OCI-LY1 (cell line): ENCODE results near the gene STK39.

Experiments used
- H2AFZ ChIP-seq: fragments of 200-600 bp; sonication (generic), shearing (Covaris generic); 2 replicates; pipeline ENCODE4 v1.6.0; 2014; ENCODE audit warnings: antibody characterized with exemption, mild to moderate bottlenecking, low read length
- H3F3A ChIP-seq: fragments of 200-600 bp; sonication (generic), shearing (Covaris generic); 2 replicates; pipeline ENCODE4 v1.6.0; 2014; ENCODE audit warnings: mild to moderate bottlenecking, antibody characterized with exemption, low read length, moderate library complexity; ENCODE audit not compliant: insufficient read depth
- H3K27ac ChIP-seq: fragments of 200-600 bp; sonication (generic); 2 replicates; pipeline ENCODE4 v1.5.1; 2014; ENCODE audit warnings: low read length, mixed run types, mild to moderate bottlenecking, low read depth; ENCODE audit not compliant: poor library complexity, severe bottlenecking
- H3K27me3 ChIP-seq: fragments of 200-600 bp; sonication (generic); 2 replicates; pipeline ENCODE4 v1.6.0; 2014; ENCODE audit warnings: antibody characterized with exemption, mild to moderate bottlenecking, low read length, moderate library complexity; ENCODE audit not compliant: insufficient read depth
- H3K36me3 ChIP-seq: fragments of 200-600 bp; sonication (generic); 2 replicates; pipeline ENCODE4 v1.6.1; 2014; ENCODE audit warnings: mild to moderate bottlenecking, antibody characterized with exemption, low read length, moderate library complexity, mixed read lengths; ENCODE audit not compliant: insufficient read depth
- H3K4me1 ChIP-seq: fragments of 200-600 bp; sonication (generic); 2 replicates; pipeline ENCODE4 v1.5.1; 2014; ENCODE audit warnings: mild to moderate bottlenecking, low read length, moderate library complexity; ENCODE audit not compliant: insufficient read depth, severe bottlenecking
- H3K4me2 ChIP-seq: fragments of 200-600 bp; sonication (generic), shearing (Covaris generic); 2 replicates; pipeline ENCODE4 v1.6.1; 2014; ENCODE audit warnings: low read length
- H3K4me3 ChIP-seq: fragments of 200-600 bp; sonication (generic); 2 replicates; pipeline ENCODE4 v1.5.1; 2014; ENCODE audit warnings: low read length, low read depth, mild to moderate bottlenecking, mixed read lengths; ENCODE audit not compliant: poor library complexity, severe bottlenecking
- H3K79me2 ChIP-seq: fragments of 200-600 bp; shearing (Covaris generic); 2 replicates; pipeline ENCODE4 v1.6.1; 2016; ENCODE audit warnings: mixed run types, low read length, mixed read lengths; ENCODE audit not compliant: insufficient read depth
- H3K9ac ChIP-seq: fragments of 200-600 bp; sonication (generic), shearing (Covaris generic); 2 replicates; pipeline ENCODE4 v1.6.1; 2014; ENCODE audit warnings: mild to moderate bottlenecking, low read length, mixed read lengths
- H3K9me2 ChIP-seq: fragments of 200-600 bp; sonication (generic), shearing (Covaris generic); 2 replicates; pipeline ENCODE4 v1.6.1; 2014; ENCODE audit warnings: low read depth, mild to moderate bottlenecking, low read length, mixed read lengths
- H3K9me3 ChIP-seq: fragments of 200-600 bp; shearing (Covaris generic); 2 replicates; pipeline ENCODE4 v1.6.1; 2014; ENCODE audit warnings: low read length, mixed read lengths
- H4K20me1 ChIP-seq: fragments of 200-600 bp; sonication (generic), shearing (Covaris generic); 2 replicates; pipeline ENCODE4 v1.6.0; 2016; ENCODE audit warnings: mild to moderate bottlenecking, low read length; ENCODE audit not compliant: insufficient read depth
- CTCF ChIP-seq: fragments of 200-600 bp; sonication (generic), shearing (Covaris generic); IDR thresholded peaks from 2 replicates; pipeline ENCODE4 v1.5.1; 2017; ENCODE audit warnings: mild to moderate bottlenecking, antibody characterized with exemption, low read length, moderate library complexity, mixed read lengths
- EZH2 ChIP-seq: fragments of 200-600 bp; sonication (generic), shearing (Covaris generic); IDR thresholded peaks from 2 replicates; pipeline ENCODE4 v1.8.0; 2017; ENCODE audit warnings: borderline replicate concordance, mixed run types, mild to moderate bottlenecking, antibody characterized with exemption, low read length, moderate library complexity, mixed read lengths

Gene STK39

GRCh38 chr2:168186452-168186851 is 60.9 kb downstream of the STK39 start:
- Histone ChIP-seq H2AFZ (no peak overlapping the region), H3K4me3 (no peak overlapping the region), H3K4me2 (no peak overlapping the region), H3K9ac (no peak overlapping the region), H3K27me3 (no peaks in the 10 kb centered on the region), H3K27ac (no peak overlapping the region), H3K9me3 (no peaks in the 10 kb centered on the region), H3K36me3 (peaks cover 2% of the 10 kb centered on the region; the same call in 1 of the 2 replicates), H3K4me1 (no peaks in the 10 kb centered on the region), H3F3A (no peaks in the 10 kb centered on the region), H3K79me2 (peaks cover 6% of the 10 kb centered on the region; the same call in 1 of the 2 replicates), H4K20me1 (no peaks in the 10 kb centered on the region), H3K9me2 (no peaks in the 10 kb centered on the region)
- TF ChIP-seq CTCF (no peak), EZH2 (no peak)

GRCh38 chr2:168185583-168186274 is 61.7 kb downstream of the STK39 start:
- Histone ChIP-seq H2AFZ (no peak overlapping the region), H3K27ac (no peak overlapping the region), H3K4me2 (no peak overlapping the region), H3K79me2 (peaks cover 6% of the 10 kb centered on the region; the same call in 1 of the 2 replicates), H3K4me3 (no peak overlapping the region), H4K20me1 (no peaks in the 10 kb centered on the region), H3K9me2 (no peaks in the 10 kb centered on the region), H3K9me3 (no peaks in the 10 kb centered on the region), H3K27me3 (no peaks in the 10 kb centered on the region), H3K9ac (no peak overlapping the region), H3K36me3 (peaks cover 9% of the 10 kb centered on the region; the same call in 1 of the 2 replicates), H3K4me1 (no peaks in the 10 kb centered on the region), H3F3A (no peaks in the 10 kb centered on the region)
- TF ChIP-seq EZH2, result no peak

- no peaks in the 10 kb centered on the region for H3K9me2 ChIP-seq
- H3K9me3 ChIP-seq, result no peaks in the 10 kb centered on the region
- no peaks in the 10 kb centered on the region for H4K20me1 ChIP-seq
- H3K27me3 ChIP-seq, result no peaks in the 10 kb centered on the region
- no peaks in the 10 kb centered on the region for H3K4me1 ChIP-seq
- no peak overlapping the region for H3K27ac ChIP-seq
- H3K36me3 ChIP-seq, result peaks cover 14% of the 10 kb centered on the region; the same call in 1 of the 2 replicates
- H3K79me2 ChIP-seq, result peaks cover 6% of the 10 kb centered on the region; the same call in 1 of the 2 replicates
- no peak overlapping the region for H3K4me3 ChIP-seq
- H3K9ac ChIP-seq, result no peak overlapping the region
- H3K4me2 ChIP-seq, result no peak overlapping the region
- no peak overlapping the region for H2AFZ ChIP-seq
- TF ChIP-seq EZH2 (no peak), CTCF (no peak)
- H3F3A ChIP-seq, result no peaks in the 10 kb centered on the region
Measured at GRCh38 chr2:168184681-168185513, 62.5 kb downstream of the STK39 start.
